HG03558 (cell line): ENCODE measurements around the gene EOLA1.
"Not testable (repeated sequence)": the region's sequence is repeated elsewhere in the genome, so short reads cannot be mapped to it uniquely, and the experiment has no call there.

Experiments
- ATAC-seq: cut with Tn5 transposase; IDR thresholded peaks from one replicate; pipeline ENCODE4 v1.9.1; 2021; ENCODE audit warnings: moderate number of reproducible peaks; ENCODE audit not compliant: unreplicated experiment; ENCODE audit errors: extremely low read depth

The EOLA1 gene

GRCh38 chrX:149585631-149586030 lies 44.8 kb downstream of the EOLA1 start:
- not testable (repeated sequence) for ATAC-seq

GRCh38 chrX:149587359-149587758 lies 46.5 kb downstream of the EOLA1 start, which contains the start of gene MAGEA9B:
MAGEA9B (minus strand) TSS chrX:149587459; CDS start chrX:149583179, 4,280 bp downstream.
- not testable (repeated sequence) for ATAC-seq

GRCh38 chrX:149590993-149591392 lies 50.2 kb downstream of the EOLA1 start:
- ATAC-seq: not testable (repeated sequence)

GRCh38 chrX:149595214-149595613 lies 54.4 kb downstream of the EOLA1 start, which contains the start of gene HSFX2:
HSFX2 (minus strand) TSS chrX:149595314; CDS start chrX:149594700, 614 bp downstream.
- ATAC-seq: not testable (repeated sequence)

- ATAC-seq: not testable (repeated sequence)
Observed at GRCh38 chrX:149595943-149596342, 55.1 kb downstream of the EOLA1 start.
